Measurements from ENCODE around the gene TMEM11.
A peak's percentile ranks its signal among the peaks of the same experiment; 100 is the strongest.
"Not testable (repeated sequence)": the region's sequence is repeated elsewhere in the genome, so short reads cannot be mapped to it uniquely, and the experiment has no call there.

Gene TMEM11

DNA sequence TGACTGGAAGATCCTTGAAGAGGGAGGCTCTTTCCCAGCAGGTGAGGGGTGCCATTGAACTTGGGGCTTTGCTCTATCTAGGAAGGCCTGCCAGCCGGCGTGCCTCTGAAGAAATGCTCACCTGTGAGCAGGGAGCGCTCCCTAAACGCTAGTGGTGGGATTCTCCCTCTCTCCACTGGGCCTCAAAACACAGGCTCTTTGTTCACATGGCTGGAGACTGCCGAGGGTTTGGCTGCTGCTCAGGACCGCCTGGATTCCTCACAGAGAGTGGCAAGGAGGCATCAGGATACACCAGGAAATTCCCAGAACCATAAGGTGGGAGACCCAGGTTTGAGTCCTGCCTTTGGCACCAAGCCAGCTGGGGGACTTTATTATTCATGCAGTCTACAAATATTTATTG lies 17.6 kb upstream of the TMEM11 start:
- H3K9me3 ChIP-seq (ENCODE audit: control insufficient read depth, insufficient read depth, low read length), result no peaks in the 10 kb centered on the region
- no peaks in the 10 kb centered on the region for H3K4me1 ChIP-seq (ENCODE audit: insufficient read depth, low read length)
- no peak overlapping the region for H3K9ac ChIP-seq (ENCODE audit: low read depth, low read length)
- H3K36me3 ChIP-seq (ENCODE audit: insufficient read depth, low read length), result no peaks in the 10 kb centered on the region

DNA sequence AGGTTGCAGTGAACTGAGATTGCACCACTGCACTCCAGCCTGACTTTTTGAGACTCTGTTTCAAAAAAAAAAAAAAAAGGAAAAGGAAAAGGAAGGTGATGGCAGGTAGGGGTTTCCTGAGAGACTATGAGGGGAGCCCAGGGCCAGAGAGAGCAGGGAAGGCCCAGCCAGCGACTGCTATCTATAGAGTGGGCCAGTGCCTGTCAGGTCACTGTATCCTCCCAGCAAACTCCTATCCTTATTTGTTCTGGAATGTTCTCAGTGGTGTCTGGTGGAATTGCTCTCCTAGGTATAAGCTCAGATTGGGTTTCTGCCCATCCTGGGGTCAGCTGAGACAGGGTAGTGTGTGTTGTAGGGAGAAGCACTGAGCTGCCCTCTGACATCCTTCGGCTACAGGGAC lies 14.9 kb upstream of the TMEM11 start:
- no peak overlapping the region for H3K9ac ChIP-seq (ENCODE audit: low read depth, low read length)
- no peaks in the 10 kb centered on the region for H3K4me1 ChIP-seq (ENCODE audit: insufficient read depth, low read length)
- H3K9me3 ChIP-seq (ENCODE audit: control insufficient read depth, insufficient read depth, low read length), result no peaks in the 10 kb centered on the region

DNA sequence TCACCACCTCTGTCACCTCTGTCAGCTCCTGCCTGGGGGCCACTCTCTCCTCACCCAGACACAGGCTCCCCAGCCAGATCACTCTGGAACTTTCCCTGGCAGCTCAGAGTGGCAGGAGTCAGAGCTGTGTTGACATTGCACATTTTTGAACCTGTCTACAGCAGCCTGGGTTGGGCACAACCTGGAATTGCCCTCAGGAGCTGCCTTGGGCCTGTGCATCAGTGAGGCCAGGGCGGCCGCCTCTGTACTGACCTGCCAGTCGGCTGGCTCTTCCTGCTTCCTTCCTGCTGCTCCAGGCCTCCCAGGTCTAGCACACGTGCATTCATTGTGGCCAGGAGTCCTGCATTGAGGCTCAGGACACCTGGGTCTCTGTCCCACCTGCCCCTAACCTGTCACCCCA lies 14.2 kb upstream of the TMEM11 start:
- H3K36me3 ChIP-seq (ENCODE audit: insufficient read depth, low read length), result no peaks in the 10 kb centered on the region
- H3K9ac ChIP-seq (ENCODE audit: low read depth, low read length), result no peak overlapping the region
- H3K4me1 ChIP-seq (ENCODE audit: insufficient read depth, low read length), result no peaks in the 10 kb centered on the region
- no peaks in the 10 kb centered on the region for H3K9me3 ChIP-seq (ENCODE audit: control insufficient read depth, insufficient read depth, low read length)

More for the DNA sequence above, 14.9 kb upstream of the TMEM11 start:
- H3K36me3 ChIP-seq (ENCODE audit: insufficient read depth, low read length), result no peaks in the 10 kb centered on the region

DNA sequence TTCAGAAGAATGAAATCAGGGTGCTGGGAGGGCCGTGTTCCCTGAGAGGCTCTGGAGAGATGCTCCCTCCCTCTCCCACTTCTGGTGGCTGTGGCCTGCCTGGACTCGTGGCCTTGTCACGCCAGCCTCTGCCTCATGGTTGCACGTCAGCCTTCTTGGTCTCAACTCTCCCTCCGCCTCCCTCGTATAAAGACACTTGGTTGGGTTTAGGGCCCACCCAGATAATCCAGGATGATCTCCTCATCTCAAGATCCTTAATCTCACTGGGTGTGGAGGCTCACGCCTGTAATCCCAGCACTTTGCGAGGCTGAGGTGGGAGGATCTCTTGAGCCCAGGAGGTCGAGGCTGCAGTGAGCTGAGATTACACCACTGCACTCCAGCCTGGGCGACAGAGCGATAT lies 13.3 kb upstream of the TMEM11 start:
- H3K9ac ChIP-seq (ENCODE audit: low read depth, low read length); H3K36me3 ChIP-seq (ENCODE audit: insufficient read depth, low read length); H3K9me3 ChIP-seq (ENCODE audit: control insufficient read depth, insufficient read depth, low read length); H3K4me1 ChIP-seq (ENCODE audit: insufficient read depth, low read length): not testable (repeated sequence)

DNA sequence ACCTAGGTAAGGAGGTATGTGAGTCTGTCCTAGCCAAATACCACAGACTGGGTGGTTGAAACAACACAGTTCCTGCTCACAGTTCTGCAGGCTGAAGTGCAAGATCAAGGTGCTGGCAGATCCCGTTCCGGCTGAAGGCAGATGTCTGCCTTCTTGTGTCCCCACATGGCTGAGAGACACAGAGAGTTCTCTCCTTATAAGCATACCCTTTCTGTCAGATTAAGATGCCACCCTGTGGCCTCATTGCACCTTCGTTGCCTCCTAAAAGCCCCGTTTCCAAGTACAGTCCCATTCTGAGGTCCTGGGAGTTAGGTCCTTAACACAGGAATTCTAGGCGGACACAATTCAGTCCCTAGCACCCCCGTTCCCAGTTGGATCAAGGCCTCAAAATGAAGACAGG lies 9.1 kb upstream of the TMEM11 start:
- H3K9me3 ChIP-seq (ENCODE audit: control insufficient read depth, insufficient read depth, low read length), result no peaks in the 10 kb centered on the region
- no peaks in the 10 kb centered on the region for H3K36me3 ChIP-seq (ENCODE audit: insufficient read depth, low read length)
- H3K4me1 ChIP-seq (ENCODE audit: insufficient read depth, low read length), result no peaks in the 10 kb centered on the region
- H3K9ac ChIP-seq (ENCODE audit: low read depth, low read length), result no peak overlapping the region

DNA sequence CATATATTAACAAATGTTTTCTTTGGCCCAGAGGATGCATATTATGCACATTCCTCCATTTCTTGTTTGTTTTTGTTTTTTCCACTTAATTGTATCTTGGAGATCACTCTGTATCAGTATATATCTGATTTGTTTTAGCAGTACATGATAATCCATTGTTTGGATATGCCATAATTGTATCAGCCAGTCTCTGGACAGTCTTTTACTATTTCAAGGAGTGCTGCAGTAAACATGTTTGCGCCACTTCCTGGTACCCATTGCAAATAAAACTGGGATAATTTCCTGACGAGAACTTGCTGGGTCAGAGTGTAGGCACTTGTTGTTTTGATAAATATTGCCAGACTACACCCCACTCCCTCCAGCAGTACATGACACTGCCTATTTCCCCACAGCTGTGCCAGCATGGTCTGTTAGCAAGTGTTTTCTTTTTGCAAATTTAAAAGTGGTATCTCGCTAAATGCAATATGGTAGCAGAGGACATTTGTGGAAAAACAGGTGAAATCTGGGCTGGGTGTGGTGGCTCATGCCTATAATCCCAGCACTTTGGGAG lies 4.9 kb upstream of the TMEM11 start:
- Histone ChIP-seq H3K4me1 (ENCODE audit: insufficient read depth, low read length) (peaks cover 4% of the 10 kb centered on the region; the same call in 1 of the 2 replicates), H3K36me3 (ENCODE audit: insufficient read depth, low read length) (no peaks in the 10 kb centered on the region), H3K9ac (ENCODE audit: low read depth, low read length) (no peak overlapping the region), H3K9me3 (ENCODE audit: control insufficient read depth, insufficient read depth, low read length) (no peaks in the 10 kb centered on the region)

DNA sequence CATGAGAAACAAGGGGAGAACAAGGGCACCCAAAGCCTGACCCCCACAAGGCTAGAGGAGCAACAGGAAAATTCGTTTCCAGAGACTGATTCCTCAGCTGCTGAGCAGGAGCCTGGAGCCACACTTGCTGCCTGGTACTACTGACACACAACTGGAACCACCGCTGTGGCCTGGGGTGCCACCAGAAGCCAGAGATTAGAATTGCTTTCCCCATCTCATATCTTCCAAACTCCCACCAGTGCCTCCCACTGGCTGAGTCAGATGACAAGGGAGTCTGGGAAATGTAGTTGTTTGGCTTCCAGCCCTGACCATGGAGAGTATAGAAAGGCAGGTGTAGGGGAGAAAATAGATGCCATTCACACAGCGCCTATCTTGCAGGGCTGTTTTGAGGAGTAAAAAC lies 4.1 kb upstream of the TMEM11 start:
- no peak overlapping the region for H3K9ac ChIP-seq (ENCODE audit: low read depth, low read length)
- H3K4me1 ChIP-seq (ENCODE audit: insufficient read depth, low read length), result peaks cover 4% of the 10 kb centered on the region; the same call in 1 of the 2 replicates
- H3K36me3 ChIP-seq (ENCODE audit: insufficient read depth, low read length), result no peaks in the 10 kb centered on the region

DNA sequence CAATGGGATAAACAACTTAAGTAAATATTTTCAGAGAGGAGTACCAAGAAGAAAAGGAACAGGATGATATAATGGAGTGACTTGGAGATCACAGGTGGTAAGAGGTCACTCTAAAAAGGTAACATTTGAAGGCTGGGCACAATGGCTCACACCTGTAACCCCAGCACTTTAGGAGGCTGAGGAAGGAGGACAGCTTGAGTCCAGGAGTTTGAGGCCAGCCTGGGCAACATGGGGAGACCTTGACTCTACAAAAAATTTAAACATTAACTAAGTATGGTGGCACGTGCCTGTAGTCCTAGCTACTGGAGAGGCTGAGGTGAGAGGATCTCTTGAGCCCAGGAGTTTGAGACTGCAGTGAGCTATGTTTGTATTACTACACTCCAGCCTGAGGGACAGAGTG lies 3.4 kb upstream of the TMEM11 start:
- H3K36me3 ChIP-seq (ENCODE audit: insufficient read depth, low read length), result no peaks in the 10 kb centered on the region
- no peaks in the 10 kb centered on the region for H3K9me3 ChIP-seq (ENCODE audit: control insufficient read depth, insufficient read depth, low read length)
- peaks cover 6% of the 10 kb centered on the region for H3K4me1 ChIP-seq (ENCODE audit: insufficient read depth, low read length)
- no peak overlapping the region for H3K9ac ChIP-seq (ENCODE audit: low read depth, low read length)

More for the DNA sequence above, 4.1 kb upstream of the TMEM11 start:
- H3K9me3 ChIP-seq (ENCODE audit: control insufficient read depth, insufficient read depth, low read length), result no peaks in the 10 kb centered on the region

DNA sequence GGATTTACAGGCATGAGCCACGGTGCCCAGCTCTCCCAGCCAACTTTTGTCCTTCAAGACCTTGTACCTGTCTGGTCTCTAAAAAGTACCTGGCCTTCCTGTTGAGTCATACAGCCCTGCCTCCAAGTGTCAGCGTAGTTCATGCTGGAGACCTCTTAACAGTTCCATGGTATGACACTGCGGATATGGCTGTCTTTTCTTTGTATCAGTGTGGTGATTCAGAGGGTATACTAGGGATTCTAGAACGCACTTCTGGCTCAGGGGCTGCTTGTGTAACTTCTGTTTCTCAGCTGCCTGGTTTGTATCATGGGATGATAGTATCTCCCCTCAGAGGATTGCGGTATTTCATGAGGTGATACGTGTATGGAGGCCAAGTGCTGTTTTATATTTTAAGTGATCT lies 2.0 kb upstream of the TMEM11 start:
- H3K9ac ChIP-seq (ENCODE audit: low read depth, low read length), result no peak overlapping the region
- no peaks in the 10 kb centered on the region for H3K9me3 ChIP-seq (ENCODE audit: control insufficient read depth, insufficient read depth, low read length)
- H3K4me1 ChIP-seq (ENCODE audit: insufficient read depth, low read length), result peaks cover 11% of the 10 kb centered on the region
- H3K36me3 ChIP-seq (ENCODE audit: insufficient read depth, low read length), result peaks cover 2% of the 10 kb centered on the region; the same call in 1 of the 2 replicates

DNA sequence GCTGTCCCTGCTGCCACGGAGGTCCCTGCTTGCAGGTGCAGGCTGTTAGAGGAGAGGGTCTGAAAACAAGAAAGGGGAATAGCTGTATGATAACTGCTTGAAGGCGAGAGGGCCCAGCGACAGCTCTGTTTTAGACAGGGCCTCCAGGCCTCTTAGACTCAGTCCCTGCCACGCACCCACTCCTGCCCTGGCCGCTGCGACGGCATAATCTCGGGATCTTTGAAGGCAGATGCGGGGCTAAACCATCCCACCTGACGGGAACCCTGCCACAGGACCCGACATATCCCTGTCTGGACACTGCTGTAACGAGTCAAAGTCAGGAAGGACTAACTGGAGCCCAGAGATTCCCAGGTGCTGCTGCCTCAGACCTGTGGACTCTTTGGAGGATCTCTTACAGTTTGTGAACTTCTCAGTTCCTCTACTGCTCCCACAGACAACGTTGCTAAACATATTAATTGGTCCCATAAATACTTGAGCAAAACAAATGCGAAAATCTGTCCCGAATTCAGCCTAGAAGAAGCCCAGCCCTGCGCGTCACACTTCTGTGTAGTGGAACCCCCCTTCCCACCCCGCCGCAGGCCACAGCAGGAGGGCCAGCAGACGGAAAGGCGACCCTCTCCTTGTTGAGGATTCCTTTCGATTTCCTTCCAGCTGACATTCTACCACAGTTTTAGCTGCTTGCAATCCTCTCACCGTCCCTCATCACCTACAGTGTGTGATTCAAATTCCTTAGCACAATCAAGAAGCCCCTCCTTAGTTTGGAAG lies 998 bp upstream of the TMEM11 start:
- H3K4me1 ChIP-seq (ENCODE audit: insufficient read depth, low read length), result peaks cover 11% of the 10 kb centered on the region
- H3K9me3 ChIP-seq (ENCODE audit: control insufficient read depth, insufficient read depth, low read length), result no peaks in the 10 kb centered on the region
- peak overlapping the region; percentile 74 for H3K9ac ChIP-seq (ENCODE audit: low read depth, low read length)
- peaks cover 7% of the 10 kb centered on the region; the same call in 1 of the 2 replicates for H3K36me3 ChIP-seq (ENCODE audit: insufficient read depth, low read length)

DNA sequence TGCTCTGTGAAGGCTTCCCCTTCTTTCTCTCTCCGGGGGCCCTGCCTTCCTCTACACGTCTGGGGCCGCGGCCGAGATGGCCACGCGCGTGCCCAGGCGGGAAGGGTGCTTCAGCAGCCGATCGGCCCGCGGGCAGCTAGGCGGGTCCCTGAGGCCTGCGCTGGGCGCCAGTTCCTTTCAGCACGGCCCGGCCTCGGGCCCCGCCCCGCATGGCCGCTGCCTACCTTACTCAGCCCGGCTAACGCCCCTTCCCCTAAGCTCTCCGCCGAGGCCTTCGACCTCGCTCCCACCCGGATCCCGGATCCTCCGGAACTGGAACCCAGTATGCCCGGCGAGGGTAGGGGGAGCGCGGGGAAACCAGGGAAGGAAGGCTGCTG lies 335 bp downstream of the TMEM11 start:
- H3K36me3 ChIP-seq (ENCODE audit: insufficient read depth, low read length), result peaks cover 7% of the 10 kb centered on the region; the same call in 1 of the 2 replicates

DNA sequence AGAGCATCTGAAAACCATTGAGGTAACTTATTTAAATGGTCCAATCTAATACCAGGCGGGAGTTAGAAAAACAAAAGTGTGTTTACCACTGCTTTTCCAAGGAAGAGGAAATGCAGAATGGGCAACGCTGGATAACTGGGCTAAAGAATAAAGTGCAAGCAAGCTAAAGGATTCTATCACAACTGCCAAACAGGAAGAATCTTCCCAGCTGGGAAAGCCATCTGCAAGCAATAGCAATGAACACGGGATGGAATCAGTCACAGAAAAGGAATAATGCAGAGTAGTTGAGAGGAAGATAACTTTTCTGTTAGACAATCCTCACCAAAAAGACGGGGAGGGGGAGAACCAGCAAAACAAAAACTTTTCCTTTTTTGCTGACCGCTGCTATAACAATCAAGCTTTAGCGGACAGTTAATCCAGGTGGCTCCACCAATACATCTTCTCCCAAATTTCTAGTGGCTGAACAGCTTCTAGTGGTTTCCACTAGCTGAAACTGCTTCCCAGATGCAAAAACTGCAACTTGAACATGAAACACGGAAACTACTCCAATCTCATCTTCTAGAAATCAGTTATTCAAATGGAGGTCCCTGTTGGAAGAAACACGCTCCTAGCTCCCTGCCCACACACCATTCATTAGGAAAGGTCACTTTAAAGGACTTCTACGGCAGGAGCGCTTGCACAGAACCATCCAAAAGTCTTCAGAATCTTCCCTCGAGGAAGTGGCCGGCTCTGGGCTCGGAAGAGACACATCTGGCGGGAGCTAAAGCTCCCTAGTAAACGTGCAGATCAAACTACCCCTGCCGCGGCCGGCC lies 929 bp downstream of the TMEM11 start:
- Histone ChIP-seq H3K9ac (ENCODE audit: low read depth, low read length) (peak overlapping the region; percentile 74), H3K4me1 (ENCODE audit: insufficient read depth, low read length) (peaks cover 11% of the 10 kb centered on the region), H3K36me3 (ENCODE audit: insufficient read depth, low read length) (peaks cover 7% of the 10 kb centered on the region; the same call in 1 of the 2 replicates), H3K9me3 (ENCODE audit: control insufficient read depth, insufficient read depth, low read length) (no peaks in the 10 kb centered on the region)

More for the DNA sequence above, 335 bp downstream of the TMEM11 start:
- H3K9ac ChIP-seq (ENCODE audit: low read depth, low read length), result peak overlapping the region; percentile 74
- H3K4me1 ChIP-seq (ENCODE audit: insufficient read depth, low read length), result peaks cover 11% of the 10 kb centered on the region
- no peaks in the 10 kb centered on the region for H3K9me3 ChIP-seq (ENCODE audit: control insufficient read depth, insufficient read depth, low read length)

DNA sequence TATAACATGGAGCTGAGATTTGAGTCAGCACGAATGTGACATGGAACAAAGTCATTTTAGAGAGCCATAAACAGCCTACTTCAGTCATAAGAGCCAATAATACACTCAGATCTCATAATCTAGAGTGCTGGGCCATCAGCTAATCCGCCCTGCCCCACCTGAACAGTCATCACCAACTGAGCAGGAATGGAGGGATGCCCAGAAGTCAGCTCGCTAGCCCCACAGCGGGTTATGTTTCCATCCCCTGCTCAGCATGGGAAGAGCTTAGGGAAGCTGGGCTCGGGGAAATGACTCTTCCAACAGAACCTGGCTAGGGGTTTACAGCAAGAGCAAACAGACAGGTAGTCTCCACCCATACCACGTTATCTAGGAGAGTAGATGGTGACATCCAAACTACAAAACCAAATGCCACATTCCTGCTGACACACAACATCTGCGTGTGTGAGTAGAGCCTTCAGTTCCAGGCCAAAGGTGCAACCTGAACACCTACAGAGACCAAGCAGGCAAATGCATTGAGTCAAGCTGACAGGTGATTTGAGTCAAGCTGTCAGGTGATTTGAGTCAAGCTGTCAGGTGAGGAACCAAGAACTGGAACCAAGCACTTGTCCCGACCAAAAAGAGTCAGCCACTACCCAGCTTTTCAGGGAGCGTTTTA lies 2.0 kb downstream of the TMEM11 start:
- Histone ChIP-seq H3K36me3 (ENCODE audit: insufficient read depth, low read length) (peaks cover 7% of the 10 kb centered on the region; the same call in 1 of the 2 replicates), H3K9ac (ENCODE audit: low read depth, low read length) (no peak overlapping the region), H3K9me3 (ENCODE audit: control insufficient read depth, insufficient read depth, low read length) (no peaks in the 10 kb centered on the region), H3K4me1 (ENCODE audit: insufficient read depth, low read length) (peaks cover 11% of the 10 kb centered on the region; the same call in 1 of the 2 replicates)

DNA sequence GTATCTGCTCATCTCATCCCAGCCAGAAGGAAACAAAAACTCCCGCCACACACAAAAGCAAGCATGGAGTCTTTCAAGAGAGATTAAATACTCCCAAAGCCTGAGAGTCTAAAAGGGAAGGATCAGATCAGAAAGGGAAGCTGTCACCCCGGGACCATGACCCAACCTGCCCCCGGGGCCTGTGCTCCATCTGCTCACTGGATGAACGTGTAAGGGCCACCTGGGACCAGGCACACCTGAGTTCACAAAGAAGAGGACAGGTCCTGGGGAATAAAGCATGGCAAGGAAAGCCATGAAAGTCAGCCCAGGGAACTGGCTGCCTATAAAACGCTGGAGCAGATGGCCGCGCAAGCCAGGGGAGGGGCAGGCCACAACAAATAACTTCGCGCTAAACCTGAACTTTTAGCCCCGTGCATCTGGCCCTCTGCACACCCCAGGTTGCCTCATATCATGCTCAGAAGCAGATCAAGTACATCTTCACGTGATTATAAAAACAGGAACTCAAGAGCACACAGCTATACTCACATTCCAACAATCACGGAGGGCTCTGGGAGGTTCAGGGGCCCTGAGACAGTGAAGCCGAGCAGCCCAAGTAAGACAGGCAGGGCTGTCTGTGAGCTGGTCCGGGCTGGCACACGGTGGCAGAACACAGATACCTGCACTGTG lies 3.4 kb downstream of the TMEM11 start:
- H3K9ac ChIP-seq (ENCODE audit: low read depth, low read length), result no peak overlapping the region
- peaks cover 7% of the 10 kb centered on the region; the same call in 1 of the 2 replicates for H3K36me3 ChIP-seq (ENCODE audit: insufficient read depth, low read length)
- H3K4me1 ChIP-seq (ENCODE audit: insufficient read depth, low read length), result peaks cover 6% of the 10 kb centered on the region; the same call in 1 of the 2 replicates

More for the DNA sequence above, 3.4 kb downstream of the TMEM11 start:
- H3K9me3 ChIP-seq (ENCODE audit: control insufficient read depth, insufficient read depth, low read length), result no peaks in the 10 kb centered on the region
